ENCODE data around the gene FAM117B. TPM values are rescaled to one million over a fixed set of nuclear protein-coding genes. Genes with fewer than 3 reads are reported as not detected.

Gene FAM117B
- 0.83 TPM for polyA plus RNA-seq (2012; ENCODE audit: insufficient read length, low read depth)

DNA sequence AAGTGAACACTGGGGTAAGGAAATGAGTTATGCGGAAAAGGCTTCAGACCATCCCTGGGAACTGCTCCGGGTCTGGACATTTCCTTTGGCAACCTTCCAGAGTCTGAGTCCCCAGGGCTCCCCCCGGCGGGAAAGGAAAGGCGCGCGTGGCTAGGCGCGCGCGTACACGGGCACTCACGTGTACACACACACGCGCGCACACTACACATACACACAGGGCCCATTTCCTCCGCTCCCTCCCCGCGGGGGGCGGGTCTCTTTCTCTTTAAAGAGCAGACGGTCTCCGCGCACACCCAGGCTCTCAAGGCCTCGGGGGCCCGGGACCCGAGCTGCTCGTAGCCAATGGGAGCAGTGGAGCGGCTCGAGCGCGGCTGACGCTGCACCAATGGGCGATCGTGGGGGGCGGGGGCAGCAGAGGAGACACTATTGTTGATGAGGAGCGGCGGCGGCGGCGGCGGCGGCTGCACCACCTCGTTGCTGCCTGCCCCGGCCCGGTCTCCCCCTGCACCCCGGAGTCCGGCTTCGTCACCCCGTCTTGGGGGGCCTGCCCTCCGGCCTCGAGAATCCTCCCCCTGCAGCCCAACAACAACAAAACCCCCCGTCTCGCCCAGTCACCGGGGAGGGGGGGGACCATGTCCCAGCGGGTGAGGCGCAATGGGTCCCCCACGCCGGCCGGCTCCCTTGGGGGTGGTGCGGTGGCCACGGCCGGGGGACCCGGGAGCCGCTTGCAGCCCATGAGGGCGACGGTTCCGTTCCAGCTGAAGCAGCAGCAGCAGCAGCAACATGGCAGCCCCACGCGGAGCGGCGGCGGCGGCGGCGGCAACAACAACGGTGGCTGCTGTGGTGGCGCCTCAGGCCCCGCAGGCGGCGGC is at the start of gene FAM117B:
FAM117B (plus strand) TSS at position 414 of the 872 bp plus-strand sequence; CDS start at position 633, 219 bp downstream.
- TF ChIP-seq POLR2AphosphoS5 (IDR thresholded peaks at IDR 0.05; ENCODE audit: low read depth, low read length) = 0 out of 2 replicates have a peak, but pooled peaks have one; percentile 23
- TF ChIP-seq, protein P1, sequence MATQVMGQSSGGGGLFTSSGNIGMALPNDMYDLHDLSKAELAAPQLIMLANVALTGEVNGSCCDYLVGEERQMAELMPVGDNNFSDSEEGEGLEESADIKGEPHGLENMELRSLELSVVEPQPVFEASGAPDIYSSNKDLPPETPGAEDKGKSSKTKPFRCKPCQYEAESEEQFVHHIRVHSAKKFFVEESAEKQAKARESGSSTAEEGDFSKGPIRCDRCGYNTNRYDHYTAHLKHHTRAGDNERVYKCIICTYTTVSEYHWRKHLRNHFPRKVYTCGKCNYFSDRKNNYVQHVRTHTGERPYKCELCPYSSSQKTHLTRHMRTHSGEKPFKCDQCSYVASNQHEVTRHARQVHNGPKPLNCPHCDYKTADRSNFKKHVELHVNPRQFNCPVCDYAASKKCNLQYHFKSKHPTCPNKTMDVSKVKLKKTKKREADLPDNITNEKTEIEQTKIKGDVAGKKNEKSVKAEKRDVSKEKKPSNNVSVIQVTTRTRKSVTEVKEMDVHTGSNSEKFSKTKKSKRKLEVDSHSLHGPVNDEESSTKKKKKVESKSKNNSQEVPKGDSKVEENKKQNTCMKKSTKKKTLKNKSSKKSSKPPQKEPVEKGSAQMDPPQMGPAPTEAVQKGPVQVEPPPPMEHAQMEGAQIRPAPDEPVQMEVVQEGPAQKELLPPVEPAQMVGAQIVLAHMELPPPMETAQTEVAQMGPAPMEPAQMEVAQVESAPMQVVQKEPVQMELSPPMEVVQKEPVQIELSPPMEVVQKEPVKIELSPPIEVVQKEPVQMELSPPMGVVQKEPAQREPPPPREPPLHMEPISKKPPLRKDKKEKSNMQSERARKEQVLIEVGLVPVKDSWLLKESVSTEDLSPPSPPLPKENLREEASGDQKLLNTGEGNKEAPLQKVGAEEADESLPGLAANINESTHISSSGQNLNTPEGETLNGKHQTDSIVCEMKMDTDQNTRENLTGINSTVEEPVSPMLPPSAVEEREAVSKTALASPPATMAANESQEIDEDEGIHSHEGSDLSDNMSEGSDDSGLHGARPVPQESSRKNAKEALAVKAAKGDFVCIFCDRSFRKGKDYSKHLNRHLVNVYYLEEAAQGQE (IDR thresholded peaks at IDR 0.05; ENCODE audit: insufficient read depth in 1 of 2, low read depth in 2 of 2, low read length in 2 of 2) = peak in 1 of 2 experiments; percentile 24; a peak in 1 of 4 replicates
- TF ChIP-seq SIN3A (IDR thresholded peaks at IDR 0.05; ENCODE audit: borderline replicate concordance, insufficient read depth, low read length) = 0 out of 2 replicates have a peak, but pooled peaks have one; percentile 90
- TF ChIP-seq TAF1 (IDR thresholded peaks at IDR 0.05; ENCODE audit: borderline replicate concordance, insufficient read depth, low read length) = no peak

DNA sequence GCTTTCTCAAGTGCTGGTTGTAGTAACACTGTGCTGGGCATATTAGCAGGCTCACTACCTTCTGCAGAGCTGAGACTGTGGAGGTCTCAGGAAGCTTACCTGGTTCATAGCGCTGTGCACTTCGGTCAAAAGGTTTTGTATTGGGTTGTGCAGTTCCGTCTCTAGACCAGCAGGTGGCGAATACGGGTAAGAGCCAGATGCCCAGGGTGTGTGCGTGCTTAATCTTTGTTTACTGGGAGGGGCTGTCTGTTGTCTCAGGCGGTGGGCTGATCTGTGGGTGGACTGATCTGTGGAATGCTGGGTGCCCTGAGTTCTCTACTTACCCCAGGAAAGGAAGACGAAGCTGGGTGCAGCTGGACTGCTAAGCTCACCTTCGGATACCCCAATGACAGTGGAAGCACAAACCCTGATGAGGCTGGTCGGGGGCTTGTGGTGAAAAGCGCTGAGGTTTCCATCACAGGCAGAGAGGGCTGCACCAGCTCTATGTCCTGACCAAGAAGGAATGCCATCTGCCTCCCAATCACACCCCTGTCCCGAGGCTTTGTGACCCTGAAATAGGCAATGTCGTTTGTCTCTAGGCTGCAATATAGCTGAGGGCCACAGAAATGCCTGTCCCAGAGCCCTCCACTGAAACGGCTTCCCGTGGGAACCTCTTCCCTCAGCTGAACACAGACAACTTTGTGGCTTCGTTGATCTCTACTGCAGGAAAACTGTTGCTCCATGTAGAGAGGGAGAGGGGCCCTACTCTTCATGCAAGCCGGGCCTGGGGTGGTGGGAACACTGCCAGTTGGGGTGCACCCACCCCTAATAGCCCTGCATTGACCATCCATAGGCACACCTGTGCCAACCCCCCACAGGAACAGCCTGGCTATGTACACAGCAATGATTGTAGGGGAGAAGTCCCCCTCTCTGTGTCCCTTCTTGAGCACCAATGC is 45.9 kb upstream of the FAM117B start:
- TF ChIP-seq FOXP2 (optimal IDR thresholded peaks at IDR 0.05; ENCODE audit: borderline replicate concordance, extremely low read depth, extremely low read length, insufficient read depth) = peak; percentile 82
- TF ChIP-seq TAF1 (IDR thresholded peaks at IDR 0.05; ENCODE audit: borderline replicate concordance, insufficient read depth, low read length) = no peak

DNA sequence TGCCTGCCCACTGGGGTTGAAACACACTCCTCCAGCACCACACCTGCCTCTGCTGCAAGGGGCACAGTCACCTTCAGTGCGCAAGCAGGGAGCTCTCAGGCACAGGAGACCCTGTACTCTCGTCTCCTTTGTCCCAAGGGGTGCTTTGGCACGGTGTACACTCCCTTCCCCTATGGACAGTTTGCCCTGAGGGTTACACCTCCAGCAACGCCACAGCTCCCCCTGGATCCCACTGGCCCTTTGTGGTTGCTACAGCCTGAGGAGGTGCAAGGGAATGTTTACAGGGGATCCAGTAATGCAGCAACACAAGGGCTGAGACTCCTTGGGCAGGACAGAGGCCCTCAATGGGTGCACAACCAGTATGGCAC is 45.2 kb upstream of the FAM117B start:
- TF ChIP-seq SIN3A (IDR thresholded peaks at IDR 0.05; ENCODE audit: borderline replicate concordance, insufficient read depth, low read length) = no peak
- no peak for TF ChIP-seq POLR2AphosphoS5 (IDR thresholded peaks at IDR 0.05; ENCODE audit: low read depth, low read length)
- no peak for TF ChIP-seq TAF1 (IDR thresholded peaks at IDR 0.05; ENCODE audit: borderline replicate concordance, insufficient read depth, low read length)
- TF ChIP-seq, protein P1 (IDR thresholded peaks at IDR 0.05; ENCODE audit: insufficient read depth in 1 of 2, low read depth in 2 of 2, low read length in 2 of 2) = no peak
- no peak for TF ChIP-seq FOXP2 (optimal IDR thresholded peaks at IDR 0.05; ENCODE audit: borderline replicate concordance, extremely low read depth, extremely low read length, insufficient read depth)

DNA sequence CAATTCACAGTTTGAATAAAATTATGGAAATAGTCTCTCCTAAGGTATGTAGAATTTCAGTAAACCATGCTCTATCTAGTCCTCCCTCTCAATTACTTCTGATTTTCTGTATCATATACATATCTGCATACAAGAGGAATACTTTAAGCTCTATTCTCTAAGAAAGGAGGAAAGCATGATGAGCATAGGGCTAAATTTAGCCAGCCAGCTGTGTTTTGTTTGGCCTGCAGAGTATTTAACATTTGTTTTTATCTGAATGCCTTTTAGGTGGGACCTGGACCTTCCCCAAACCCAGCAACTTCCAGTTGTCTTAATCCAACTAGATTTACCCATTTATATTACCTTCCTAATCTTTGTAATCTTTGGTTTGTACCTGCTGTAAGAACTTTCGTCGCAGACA is 42.2 kb upstream of the FAM117B start:
- TF ChIP-seq FOXP2 (optimal IDR thresholded peaks at IDR 0.05; ENCODE audit: borderline replicate concordance, extremely low read depth, extremely low read length, insufficient read depth) (no peak), SIN3A (IDR thresholded peaks at IDR 0.05; ENCODE audit: borderline replicate concordance, insufficient read depth, low read length) (no peak), POLR2AphosphoS5 (IDR thresholded peaks at IDR 0.05; ENCODE audit: low read depth, low read length) (no peak), TAF1 (IDR thresholded peaks at IDR 0.05; ENCODE audit: borderline replicate concordance, insufficient read depth, low read length) (no peak)
- TF ChIP-seq, protein P1 (IDR thresholded peaks at IDR 0.05; ENCODE audit: insufficient read depth in 1 of 2, low read depth in 2 of 2, low read length in 2 of 2) = no peak

DNA sequence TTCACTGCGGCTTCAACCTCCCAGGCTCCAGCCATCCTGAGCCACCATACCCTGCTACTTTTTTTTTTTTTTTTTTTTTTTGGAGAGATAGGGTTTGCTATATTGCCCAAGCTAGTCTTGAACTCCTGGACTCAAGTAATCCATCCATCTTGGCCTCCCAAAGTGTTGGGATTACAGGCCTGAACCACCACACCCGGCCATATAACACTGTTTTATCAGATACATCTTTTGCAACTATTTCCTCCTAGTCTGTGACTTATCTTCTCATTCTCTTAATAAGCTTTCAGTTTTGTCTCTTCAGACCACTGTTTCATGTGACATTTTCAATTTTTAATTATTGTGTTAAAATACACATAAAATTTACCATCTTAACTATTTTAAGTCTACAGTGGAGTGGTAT is 35.7 kb upstream of the FAM117B start:
- TF ChIP-seq, protein P1 (IDR thresholded peaks at IDR 0.05; ENCODE audit: insufficient read depth in 1 of 2, low read depth in 2 of 2, low read length in 2 of 2) = no peak
- TF ChIP-seq SIN3A (IDR thresholded peaks at IDR 0.05; ENCODE audit: borderline replicate concordance, insufficient read depth, low read length) (no peak), POLR2AphosphoS5 (IDR thresholded peaks at IDR 0.05; ENCODE audit: low read depth, low read length) (no peak)

Measured in PFSK-1 (cell line).